ENCODE data around the gene MYO1B. TPM values are rescaled to one million over a fixed set of nuclear protein-coding genes. Genes with fewer than 3 reads are reported as not detected.
"Not testable (repeated sequence)": the region's sequence is repeated elsewhere in the genome, so short reads cannot be mapped to it uniquely, and the experiment has no call there.

The MYO1B gene
- total RNA-seq, 2 donors from 2014 or later, result 74.7 to 79.4 TPM

GRCh38 chr2:191453761-191454160, 208.6 kb downstream of the MYO1B start:
- H3K4me3 ChIP-seq, result no peak overlapping the region
- no peaks in the 10 kb centered on the region for H3K4me1 ChIP-seq (ENCODE audit: control insufficient read depth in 1 of 2, low read depth in 2 of 2)
- H3K27ac ChIP-seq, result no peak overlapping the region
- no peak for DNase-seq (ENCODE audit: low spot score)
- no peaks in the 10 kb centered on the region for H3K27me3 ChIP-seq (replicated peaks; ENCODE audit: insufficient read depth)
- no peaks in the 10 kb centered on the region for H3K9me3 ChIP-seq
- H3K36me3 ChIP-seq, result no peaks in the 10 kb centered on the region
- no peak for ATAC-seq (ENCODE audit: insufficient number of reproducible peaks, low FRiP score, low read depth)
- no peak for TF ChIP-seq CTCF (IDR thresholded peaks at IDR 0.05)

- not testable (repeated sequence) for DNase-seq (ENCODE audit: low spot score); ATAC-seq (ENCODE audit: insufficient number of reproducible peaks, low FRiP score, low read depth); H3K4me3 ChIP-seq; H3K9me3 ChIP-seq; H3K4me1 ChIP-seq (ENCODE audit: control insufficient read depth in 1 of 2, low read depth in 2 of 2); H3K27ac ChIP-seq; H3K36me3 ChIP-seq; H3K27me3 ChIP-seq (replicated peaks; ENCODE audit: insufficient read depth)
Measured at GRCh38 chr2:191456506-191456905, 211.3 kb downstream of the MYO1B start.

- no peaks in the 10 kb centered on the region for H3K27me3 ChIP-seq (replicated peaks; ENCODE audit: insufficient read depth)
- DNase-seq (ENCODE audit: low spot score) (no peak), ATAC-seq (ENCODE audit: insufficient number of reproducible peaks, low FRiP score, low read depth) (no peak)
- H3K4me3 ChIP-seq, result no peak overlapping the region
- H3K27ac ChIP-seq, result no peak overlapping the region
- no peaks in the 10 kb centered on the region for H3K4me1 ChIP-seq (ENCODE audit: control insufficient read depth in 1 of 2, low read depth in 2 of 2)
- H3K9me3 ChIP-seq, result no peaks in the 10 kb centered on the region
- no peaks in the 10 kb centered on the region for H3K36me3 ChIP-seq
- TF ChIP-seq CTCF (IDR thresholded peaks at IDR 0.05), result no peak
Measured at GRCh38 chr2:191459158-191459557, 214.0 kb downstream of the MYO1B start.

- no peak for TF ChIP-seq CTCF (IDR thresholded peaks at IDR 0.05)
- DNase-seq (ENCODE audit: low spot score) (no peak), ATAC-seq (ENCODE audit: insufficient number of reproducible peaks, low FRiP score, low read depth) (no peak)
- Histone ChIP-seq H3K27me3 (replicated peaks; ENCODE audit: insufficient read depth) (no peaks in the 10 kb centered on the region), H3K4me3 (no peak overlapping the region), H3K4me1 (ENCODE audit: control insufficient read depth in 1 of 2, low read depth in 2 of 2) (peaks cover 12 to 15% of the 10 kb centered on the region in 2 donors), H3K36me3 (no peaks in the 10 kb centered on the region), H3K9me3 (no peaks in the 10 kb centered on the region), H3K27ac (no peak overlapping the region)
Measured at GRCh38 chr2:191462370-191462769, 217.2 kb downstream of the MYO1B start.

GRCh38 chr2:191463790-191464189, 218.6 kb downstream of the MYO1B start:
- no peak for TF ChIP-seq CTCF (IDR thresholded peaks at IDR 0.05)
- Histone ChIP-seq H3K4me3 (no peak overlapping the region), H3K27me3 (replicated peaks; ENCODE audit: insufficient read depth) (no peaks in the 10 kb centered on the region), H3K36me3 (no peaks in the 10 kb centered on the region), H3K27ac (no peak overlapping the region), H3K9me3 (no peaks in the 10 kb centered on the region), H3K4me1 (ENCODE audit: control insufficient read depth in 1 of 2, low read depth in 2 of 2) (peaks cover 12 to 15% of the 10 kb centered on the region in 2 donors)
- DNase-seq (ENCODE audit: low spot score) (no peak), ATAC-seq (ENCODE audit: insufficient number of reproducible peaks, low FRiP score, low read depth) (no peak)

GRCh38 chr2:191465766-191466420, 220.7 kb downstream of the MYO1B start:
- peaks cover 12 to 20% of the 10 kb centered on the region in 2 donors for H3K4me1 ChIP-seq (ENCODE audit: control insufficient read depth in 1 of 2, low read depth in 2 of 2)
- TF ChIP-seq CTCF (IDR thresholded peaks at IDR 0.05), result no peak
- no peaks in the 10 kb centered on the region for H3K9me3 ChIP-seq
- no peak overlapping the region for H3K4me3 ChIP-seq
- DNase-seq (ENCODE audit: low spot score) (no peak), ATAC-seq (ENCODE audit: insufficient number of reproducible peaks, low FRiP score, low read depth) (no peak)
- H3K27me3 ChIP-seq (replicated peaks; ENCODE audit: insufficient read depth), result no peaks in the 10 kb centered on the region
- peak overlapping the region; percentile 54 to 65 for H3K27ac ChIP-seq
- no peaks in the 10 kb centered on the region for H3K36me3 ChIP-seq

All from thoracic aorta (tissue), 2 donors.